Thyroid gland (tissue), 4 donors: ENCODE measurements around the gene CD8A.

ENCODE experiments used
- POLR2A ChIP-seq, 2 donors: fragments of 450-650 bp; IDR thresholded peaks; one replicate each; pipeline ENCODE4 v1.6.1; 2017; ENCODE audit warnings: antibody characterized with exemption in 2 of 2, mild to moderate bottlenecking in 2 of 2, moderate library complexity in 1 of 2
- TF ChIP-seq, protein P1 (sequence below), 6 experiments: fragments of 200-600 bp in 3 of 6; fragments of 450-650 bp in 3 of 6; sonication (generic) in 3 of 6; IDR thresholded peaks; one replicate each; pipeline ENCODE4 v1.5.1; 2016 to 2019; ENCODE audit warnings: antibody characterized with exemption in 6 of 6, mild to moderate bottlenecking in 2 of 6, inconsistent platforms in 1 of 6, moderate library complexity in 1 of 6

DNA sequence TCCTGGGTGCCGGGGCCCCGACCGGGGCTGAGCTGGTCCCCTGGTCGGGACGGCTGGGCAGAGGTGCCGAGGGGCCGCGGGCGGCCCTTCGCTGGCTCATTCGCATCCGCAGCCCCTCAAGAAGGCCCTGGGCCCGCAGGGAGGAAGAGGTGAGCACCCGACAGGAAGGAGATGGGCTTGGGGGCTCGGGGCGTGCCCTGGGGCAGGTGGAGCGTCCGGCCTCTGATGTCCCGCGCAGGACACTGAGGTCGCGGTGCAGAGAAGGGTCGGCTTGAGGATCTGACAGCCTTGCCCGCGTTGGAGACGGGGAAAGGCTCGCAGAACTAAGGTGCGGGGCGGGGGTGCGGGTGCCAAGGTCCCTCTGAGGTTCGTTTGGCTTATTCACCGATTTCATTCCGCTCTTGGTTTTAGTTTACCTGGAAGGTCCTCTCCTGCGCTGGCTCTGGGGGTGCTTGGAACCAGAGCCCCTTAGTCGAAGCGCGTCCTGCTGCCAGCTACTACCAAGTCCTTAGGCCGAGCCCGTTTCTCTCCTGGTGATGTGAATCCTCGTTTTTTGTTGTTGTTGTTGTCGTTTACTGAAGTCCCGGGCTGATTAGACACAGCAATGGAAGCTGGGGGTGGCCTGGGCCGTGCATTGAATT, 18.9 kb upstream of the CD8A start:
- TF ChIP-seq, protein P1, sequence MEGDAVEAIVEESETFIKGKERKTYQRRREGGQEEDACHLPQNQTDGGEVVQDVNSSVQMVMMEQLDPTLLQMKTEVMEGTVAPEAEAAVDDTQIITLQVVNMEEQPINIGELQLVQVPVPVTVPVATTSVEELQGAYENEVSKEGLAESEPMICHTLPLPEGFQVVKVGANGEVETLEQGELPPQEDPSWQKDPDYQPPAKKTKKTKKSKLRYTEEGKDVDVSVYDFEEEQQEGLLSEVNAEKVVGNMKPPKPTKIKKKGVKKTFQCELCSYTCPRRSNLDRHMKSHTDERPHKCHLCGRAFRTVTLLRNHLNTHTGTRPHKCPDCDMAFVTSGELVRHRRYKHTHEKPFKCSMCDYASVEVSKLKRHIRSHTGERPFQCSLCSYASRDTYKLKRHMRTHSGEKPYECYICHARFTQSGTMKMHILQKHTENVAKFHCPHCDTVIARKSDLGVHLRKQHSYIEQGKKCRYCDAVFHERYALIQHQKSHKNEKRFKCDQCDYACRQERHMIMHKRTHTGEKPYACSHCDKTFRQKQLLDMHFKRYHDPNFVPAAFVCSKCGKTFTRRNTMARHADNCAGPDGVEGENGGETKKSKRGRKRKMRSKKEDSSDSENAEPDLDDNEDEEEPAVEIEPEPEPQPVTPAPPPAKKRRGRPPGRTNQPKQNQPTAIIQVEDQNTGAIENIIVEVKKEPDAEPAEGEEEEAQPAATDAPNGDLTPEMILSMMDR (IDR thresholded peaks at IDR 0.05), result no peak
- TF ChIP-seq POLR2A (IDR thresholded peaks at IDR 0.05), result no peak
